HG03432 (cell line): Measurements from ENCODE around the gene CDS1.
"Not testable (repeated sequence)": the region's sequence is repeated elsewhere in the genome, so short reads cannot be mapped to it uniquely, and the experiment has no call there.

Experiments
- ATAC-seq: cut with Tn5 transposase; IDR thresholded peaks from one replicate; pipeline ENCODE4 v1.9.1; 2021; ENCODE audit warnings: mild to moderate bottlenecking, moderate library complexity; ENCODE audit not compliant: unreplicated experiment

The CDS1 gene

GRCh38 chr4:84606645-84607044, 23.7 kb downstream of the CDS1 start:
- no peak for ATAC-seq

- no peak for ATAC-seq
Measured at GRCh38 chr4:84611531-84611930, 28.6 kb downstream of the CDS1 start.

- no peak for ATAC-seq
Measured at GRCh38 chr4:84614891-84615290, 32.0 kb downstream of the CDS1 start.

GRCh38 chr4:84615355-84615754, 32.4 kb downstream of the CDS1 start:
- no peak for ATAC-seq

- ATAC-seq: no peak
Measured at GRCh38 chr4:84622959-84623358, 40.0 kb downstream of the CDS1 start.

GRCh38 chr4:84623661-84624060, 40.7 kb downstream of the CDS1 start:
- ATAC-seq: no peak

- no peak for ATAC-seq
Measured at GRCh38 chr4:84626673-84627072, 43.7 kb downstream of the CDS1 start.

- ATAC-seq: no peak
Measured at GRCh38 chr4:84631573-84631972, 48.6 kb downstream of the CDS1 start.

- no peak for ATAC-seq
Measured at GRCh38 chr4:84632092-84632491, 49.2 kb downstream of the CDS1 start.

GRCh38 chr4:84634961-84635360, 52.0 kb downstream of the CDS1 start:
- no peak for ATAC-seq

GRCh38 chr4:84638092-84638491, 55.2 kb downstream of the CDS1 start:
- no peak for ATAC-seq

GRCh38 chr4:84639145-84639544, 56.2 kb downstream of the CDS1 start:
- no peak for ATAC-seq

- no peak for ATAC-seq
Measured at GRCh38 chr4:84644087-84644486, 61.2 kb downstream of the CDS1 start.

- ATAC-seq: no peak
Measured at GRCh38 chr4:84647312-84647884, 64.5 kb downstream of the CDS1 start.

- ATAC-seq: no peak
Measured at GRCh38 chr4:84648178-84648577, 65.3 kb downstream of the CDS1 start.

- no peak for ATAC-seq
Measured at GRCh38 chr4:84648863-84649647, 66.1 kb downstream of the CDS1 start.

GRCh38 chr4:84651499-84651898, 68.6 kb downstream of the CDS1 start:
- no peak for ATAC-seq

GRCh38 chr4:84652478-84652877, 69.6 kb downstream of the CDS1 start:
- ATAC-seq: no peak

GRCh38 chr4:84660606-84661005, 77.7 kb downstream of the CDS1 start:
- ATAC-seq: no peak

GRCh38 chr4:84661191-84661939, 78.4 kb downstream of the CDS1 start:
- no peak for ATAC-seq

- not testable (repeated sequence) for ATAC-seq
Measured at GRCh38 chr4:84664767-84665166, 81.8 kb downstream of the CDS1 start.

GRCh38 chr4:84666439-84666838, 83.5 kb downstream of the CDS1 start:
- no peak for ATAC-seq
